HepG2 (cell line): ENCODE data around the gene C2orf42. TPM values are rescaled to one million over a fixed set of nuclear protein-coding genes. Genes with fewer than 3 reads are reported as not detected.

Source experiments
- ATAD3A ChIP-seq: sonication (generic); formaldehyde crosslinking; IDR thresholded peaks from 2 replicates; pipeline ENCODE4 v1.4.0; 2020; ENCODE audit warnings: missing genetic modification reagents
- EHMT2 ChIP-seq: fragments of 200-600 bp; sonication (generic); IDR thresholded peaks from 2 replicates; pipeline ENCODE4 v1.7.0; 2017; ENCODE audit warnings: antibody characterized with exemption, low read depth, low read length, borderline replicate concordance
- GATAD1 ChIP-seq: IDR thresholded peaks from 2 replicates; pipeline ENCODE4 v1.6.1; 2016; ENCODE audit warnings: missing genetic modification reagents, missing compliant biosample characterization
- HOXA7 ChIP-seq: sonication (generic); formaldehyde crosslinking; IDR thresholded peaks from 2 replicates; pipeline ENCODE4 v1.8.1; 2022; ENCODE audit warnings: mild to moderate bottlenecking, missing genetic modification reagents, moderate library complexity
- HOXA9 ChIP-seq: sonication (generic); formaldehyde crosslinking; IDR thresholded peaks from 2 replicates; pipeline ENCODE4 v1.8.1; 2022; ENCODE audit warnings: missing genetic modification reagents, mild to moderate bottlenecking, moderate library complexity, borderline replicate concordance
- HOXD1 ChIP-seq: sonication (generic); formaldehyde crosslinking; IDR thresholded peaks from 2 replicates; pipeline ENCODE4 v1.5.0; 2020; ENCODE audit warnings: missing genetic modification reagents
- JDP2 ChIP-seq: sonication (generic); formaldehyde crosslinking; IDR thresholded peaks from 2 replicates; pipeline ENCODE4 v1.8.1; 2022; ENCODE audit warnings: missing genetic modification reagents, borderline replicate concordance
- KLF16 ChIP-seq, 2 experiments: sonication (generic) in 1 of 2; formaldehyde crosslinking in 1 of 2; IDR thresholded peaks; 2 replicates each; pipeline versions ENCODE4 v1.6.1 to v1.8.0; 2016 to 2023; ENCODE audit warnings: missing genetic modification reagents in 2 of 2, missing compliant biosample characterization in 1 of 2
- MTA1 ChIP-seq: sonication (generic); formaldehyde crosslinking; IDR thresholded peaks from 2 replicates; pipeline ENCODE4 v1.4.0; 2020; ENCODE audit warnings: missing genetic modification reagents, mild to moderate bottlenecking, borderline replicate concordance
- NAIF1 ChIP-seq: sonication (generic); formaldehyde crosslinking; IDR thresholded peaks from 2 replicates; pipeline ENCODE4 v1.5.0; 2020; ENCODE audit warnings: mild to moderate bottlenecking, missing genetic modification reagents, borderline replicate concordance
- RAD21 ChIP-seq: fragments of 450-650 bp; formaldehyde crosslinking; IDR thresholded peaks from 2 replicates; pipeline ENCODE4 v1.5.0; 2020; ENCODE audit warnings: mild to moderate bottlenecking
- REL ChIP-seq: sonication (generic); formaldehyde crosslinking; conservative IDR thresholded peaks from 2 replicates; pipeline ENCODE4 v1.8.0; 2022; ENCODE audit warnings: mild to moderate bottlenecking, missing genetic modification reagents, moderate library complexity
- SAFB2 ChIP-seq: sonication (generic); formaldehyde crosslinking; IDR thresholded peaks from 2 replicates; pipeline ENCODE4 v1.5.1; 2020; ENCODE audit warnings: missing genetic modification reagents, low read depth, mild to moderate bottlenecking, borderline replicate concordance
- SCMH1 ChIP-seq: sonication (generic); formaldehyde crosslinking; IDR thresholded peaks from 2 replicates; pipeline ENCODE4 v1.9.0; 2021; ENCODE audit warnings: missing genetic modification reagents, mild to moderate bottlenecking, borderline replicate concordance
- U2AF1 ChIP-seq: fragments of 200-400 bp; formaldehyde crosslinking; optimal IDR thresholded peaks from 2 replicates; pipeline ENCODE3; 2017; ENCODE audit warnings: mild to moderate bottlenecking, low read depth, low read length
- ZBTB1 ChIP-seq: sonication (generic); formaldehyde crosslinking; IDR thresholded peaks from 2 replicates; pipeline ENCODE4 v1.4.0; 2020; ENCODE audit warnings: missing genetic modification reagents, borderline replicate concordance
- ZBTB26 ChIP-seq: IDR thresholded peaks from 2 replicates; pipeline ENCODE4 v1.6.1; 2016; ENCODE audit warnings: missing compliant biosample characterization, missing genetic modification reagents, borderline replicate concordance
- ZNF138 ChIP-seq: sonication (generic); formaldehyde crosslinking; IDR thresholded peaks from 2 replicates; pipeline ENCODE4 v1.5.0; 2020; ENCODE audit warnings: mild to moderate bottlenecking, low read depth, missing genetic modification reagents
- ZNF276 ChIP-seq: sonication (generic); formaldehyde crosslinking; IDR thresholded peaks from 2 replicates; pipeline ENCODE4 v1.4.0; 2020; ENCODE audit warnings: mild to moderate bottlenecking, low read depth, missing genetic modification reagents
- ZNF354B ChIP-seq: sonication (generic); formaldehyde crosslinking; IDR thresholded peaks from 2 replicates; pipeline ENCODE4 v1.8.0; 2022; ENCODE audit warnings: mild to moderate bottlenecking, missing genetic modification reagents
- ZNF607 ChIP-seq: sonication (generic); formaldehyde crosslinking; IDR thresholded peaks from 2 replicates; pipeline ENCODE4 v1.5.1; 2020; ENCODE audit warnings: missing genetic modification reagents, mild to moderate bottlenecking, borderline replicate concordance
- ZNF614 ChIP-seq: IDR thresholded peaks from 2 replicates; pipeline ENCODE4 v1.6.1; 2018; ENCODE audit warnings: missing biosample characterization, missing genetic modification reagents, inconsistent platforms, borderline replicate concordance
- ZNF737 ChIP-seq: sonication (generic); formaldehyde crosslinking; IDR thresholded peaks from 2 replicates; pipeline ENCODE4 v1.5.0; 2020; ENCODE audit warnings: missing genetic modification reagents, mild to moderate bottlenecking, borderline replicate concordance
- polyA plus RNA-seq, 8 experiments: library from polyadenylated mRNA; depleted of rRNA in 3 of 8; stranded (reverse) in 7 of 8; unstranded in 1 of 8; fragments of >200 nt; fragmentation: Illumina TruSeq in 4 of 8; extraction: Trizol in 4 of 8; gene quantifications; 2 replicates each; pipeline versions ENCODE4 v1.2.1 to v1.2.3, GENCODE V29; 2011 to 2016; ENCODE audit warnings: low read depth in 4 of 8, missing spikeins in 1 of 8, mixed read lengths in 1 of 8; ENCODE audit not compliant: insufficient read depth in 1 of 8
- total RNA-seq, 5 experiments: library from RNA; depleted of rRNA; stranded (reverse); fragments of >200 nt; fragmentation: Illumina TruSeq; extraction: Trizol; gene quantifications; 2 replicates each; pipeline ENCODE4 v1.2.3, GENCODE V29; 2016; ENCODE audit warnings: low read depth in 1 of 5
- TF ChIP-seq, protein P1 (sequence below): sonication (generic); formaldehyde crosslinking; IDR thresholded peaks from 2 replicates; pipeline ENCODE4 v1.5.0; 2020; ENCODE audit warnings: mild to moderate bottlenecking, missing genetic modification reagents

Gene C2orf42
- total and polyA plus RNA-seq, 2 of the 13 experiments (the other 11 are each of a cell fraction or from before 2014, with no cell fraction given) = 9.3 to 9.9 TPM

DNA sequence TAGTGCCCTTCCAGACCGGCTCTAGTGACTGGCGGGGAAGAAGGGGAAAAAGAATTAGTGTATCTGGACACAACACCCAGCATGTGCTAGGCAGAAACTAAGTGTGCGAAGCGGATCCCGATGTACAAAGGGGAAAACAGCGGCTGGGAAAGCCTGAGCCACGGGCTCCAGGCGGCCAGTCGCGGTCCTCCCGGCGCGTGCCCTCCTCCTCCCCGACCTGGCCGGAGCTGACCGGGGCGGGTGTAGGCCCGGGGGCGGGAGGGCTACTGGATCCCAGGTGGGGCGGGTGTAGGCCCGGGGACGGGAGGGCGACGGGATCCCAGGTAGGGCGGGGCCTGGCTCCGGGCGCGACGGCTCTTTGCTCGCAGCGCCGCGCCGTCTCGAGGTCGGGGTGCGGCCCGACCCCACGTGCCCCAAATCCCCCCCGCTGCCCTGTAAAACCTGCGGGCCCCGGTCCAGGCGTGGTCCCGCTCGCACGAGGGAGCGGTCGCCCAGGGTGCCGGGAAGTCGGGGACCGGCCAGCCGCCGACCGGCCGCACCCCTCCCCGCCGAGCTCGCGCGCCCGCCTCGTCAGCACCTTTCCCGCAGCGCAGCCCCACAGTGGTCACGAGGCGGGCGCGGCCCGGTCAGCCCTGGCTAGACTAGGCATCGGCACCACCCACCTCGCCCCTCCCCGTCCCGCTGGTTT lies 48.8 kb downstream of the C2orf42 start (continued):
- TF ChIP-seq, protein P1, sequence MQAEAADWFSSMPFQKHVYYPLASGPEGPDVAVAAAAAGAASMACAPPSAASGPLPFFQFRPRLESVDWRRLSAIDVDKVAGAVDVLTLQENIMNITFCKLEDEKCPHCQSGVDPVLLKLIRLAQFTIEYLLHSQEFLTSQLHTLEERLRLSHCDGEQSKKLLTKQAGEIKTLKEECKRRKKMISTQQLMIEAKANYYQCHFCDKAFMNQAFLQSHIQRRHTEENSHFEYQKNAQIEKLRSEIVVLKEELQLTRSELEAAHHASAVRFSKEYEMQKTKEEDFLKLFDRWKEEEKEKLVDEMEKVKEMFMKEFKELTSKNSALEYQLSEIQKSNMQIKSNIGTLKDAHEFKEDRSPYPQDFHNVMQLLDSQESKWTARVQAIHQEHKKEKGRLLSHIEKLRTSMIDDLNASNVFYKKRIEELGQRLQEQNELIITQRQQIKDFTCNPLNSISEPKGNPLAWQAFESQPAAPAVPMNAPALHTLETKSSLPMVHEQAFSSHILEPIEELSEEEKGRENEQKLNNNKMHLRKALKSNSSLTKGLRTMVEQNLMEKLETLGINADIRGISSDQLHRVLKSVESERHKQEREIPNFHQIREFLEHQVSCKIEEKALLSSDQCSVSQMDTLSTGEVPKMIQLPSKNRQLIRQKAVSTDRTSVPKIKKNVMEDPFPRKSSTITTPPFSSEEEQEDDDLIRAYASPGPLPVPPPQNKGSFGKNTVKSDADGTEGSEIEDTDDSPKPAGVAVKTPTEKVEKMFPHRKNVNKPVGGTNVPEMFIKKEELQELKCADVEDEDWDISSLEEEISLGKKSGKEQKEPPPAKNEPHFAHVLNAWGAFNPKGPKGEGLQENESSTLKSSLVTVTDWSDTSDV (CRISPR knock-in tag) = no peak
- TF ChIP-seq SAFB2 (CRISPR knock-in tag) (peak; percentile 93; the same call in 1 of the 2 replicates), ZNF138 (peak; percentile 35; the same call in 1 of the 2 replicates), ZNF607 (CRISPR knock-in tag) (peak; percentile 53; the same call in 1 of the 2 replicates), ZNF354B (CRISPR knock-in tag) (no peak; the same call in 1 of the 2 replicates), SCMH1 (CRISPR knock-in tag) (no peak), REL (CRISPR knock-in tag) (peak; percentile 83), ZNF737 (CRISPR knock-in tag) (no peak), HOXA7 (CRISPR knock-in tag) (no peak), ZBTB1 (no peak; the same call in 1 of the 2 replicates), HOXD1 (CRISPR knock-in tag) (no peak), ATAD3A (CRISPR knock-in tag) (no peak), ZBTB26 (CRISPR knock-in tag) (no peak), ZNF614 (CRISPR knock-in tag) (no peak), MTA1 (CRISPR knock-in tag) (peak; percentile 63; the same call in 1 of the 2 replicates), NAIF1 (CRISPR knock-in tag) (no peak; the same call in 1 of the 2 replicates), HOXA9 (peak; percentile 88), GATAD1 (CRISPR knock-in tag) (no peak), U2AF1 (no peak), RAD21 (CRISPR knock-in tag) (peak; percentile 50; the same call in 1 of the 2 replicates), JDP2 (CRISPR knock-in tag) (no peak; the same call in 1 of the 2 replicates), KLF16 (CRISPR knock-in tag; IDR thresholded peaks at IDR 0.05) (no peak), EHMT2 (no peak), ZNF276 (CRISPR knock-in tag) (0 out of 2 replicates have a peak, but pooled peaks have one; percentile 9)
